Brain microvascular endothelial cell (primary cell): ENCODE results near the gene EFCC1.

Source experiments
- DNase-seq: peaks from one replicate; pipeline ENCODE4 v3.0.0-alpha.2; 2020
- H3K27ac ChIP-seq: fragments of 250-450 bp; sonication (Bioruptor Pico); 2 replicates; pipeline ENCODE4 v1.5.1; 2020; ENCODE audit warnings: mild to moderate bottlenecking, moderate library complexity
- H3K27me3 ChIP-seq: fragments of 250-450 bp; sonication (Bioruptor Pico); replicated peaks from 2 replicates; pipeline ENCODE4 v1.5.1; 2020; ENCODE audit warnings: mild to moderate bottlenecking
- H3K36me3 ChIP-seq: fragments of 250-450 bp; sonication (Bioruptor Pico); replicated peaks from 2 replicates; pipeline ENCODE4 v1.5.1; 2020; ENCODE audit warnings: mild to moderate bottlenecking
- H3K4me3 ChIP-seq: 2 replicates; pipeline ENCODE4 v1.5.1; 2011; ENCODE audit warnings: low read depth, mild to moderate bottlenecking, control low read depth, low read length, moderate library complexity
- in situ Hi-C: cut with HindIII; loops from 2 replicates; pipeline ENCODE4 v1.10.0; 2017; ENCODE audit warnings: low sequenced_read_pairs, low pct_ligation_motif_present
- TF ChIP-seq, protein P1 (sequence below): IDR thresholded peaks from 2 replicates; pipeline ENCODE4 v1.5.1; 2011; ENCODE audit warnings: low read depth, mild to moderate bottlenecking, moderate library complexity, low read length, control low read depth, inconsistent platforms; ENCODE audit errors: missing control alignments

Gene EFCC1

DNA sequence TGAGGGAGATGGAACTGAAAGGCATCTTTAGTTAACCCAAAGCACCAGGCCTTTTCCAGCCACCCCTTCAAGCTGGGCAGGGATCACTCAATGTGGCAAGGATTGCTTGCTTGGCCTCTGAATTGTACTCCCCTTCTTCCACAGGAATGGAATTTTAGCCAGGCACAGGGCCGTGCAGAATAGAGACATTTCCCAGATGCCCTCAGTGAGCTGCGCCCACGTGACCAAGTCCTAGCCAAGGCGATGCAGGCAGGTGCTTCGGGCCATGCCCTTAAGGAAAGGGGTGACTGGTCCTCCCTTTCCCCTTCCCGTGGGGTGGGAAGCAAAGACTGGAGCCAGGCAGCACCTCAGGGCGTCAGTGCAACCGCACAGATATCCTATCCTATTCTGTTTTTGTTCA is 77.4 kb downstream of the EFCC1 start:
- Histone ChIP-seq H3K27me3 (no peaks in the 10 kb centered on the region), H3K36me3 (no peaks in the 10 kb centered on the region), H3K27ac (no peak overlapping the region), H3K4me3 (no peak overlapping the region)
- no peak for DNase-seq
- TF ChIP-seq, protein P1, sequence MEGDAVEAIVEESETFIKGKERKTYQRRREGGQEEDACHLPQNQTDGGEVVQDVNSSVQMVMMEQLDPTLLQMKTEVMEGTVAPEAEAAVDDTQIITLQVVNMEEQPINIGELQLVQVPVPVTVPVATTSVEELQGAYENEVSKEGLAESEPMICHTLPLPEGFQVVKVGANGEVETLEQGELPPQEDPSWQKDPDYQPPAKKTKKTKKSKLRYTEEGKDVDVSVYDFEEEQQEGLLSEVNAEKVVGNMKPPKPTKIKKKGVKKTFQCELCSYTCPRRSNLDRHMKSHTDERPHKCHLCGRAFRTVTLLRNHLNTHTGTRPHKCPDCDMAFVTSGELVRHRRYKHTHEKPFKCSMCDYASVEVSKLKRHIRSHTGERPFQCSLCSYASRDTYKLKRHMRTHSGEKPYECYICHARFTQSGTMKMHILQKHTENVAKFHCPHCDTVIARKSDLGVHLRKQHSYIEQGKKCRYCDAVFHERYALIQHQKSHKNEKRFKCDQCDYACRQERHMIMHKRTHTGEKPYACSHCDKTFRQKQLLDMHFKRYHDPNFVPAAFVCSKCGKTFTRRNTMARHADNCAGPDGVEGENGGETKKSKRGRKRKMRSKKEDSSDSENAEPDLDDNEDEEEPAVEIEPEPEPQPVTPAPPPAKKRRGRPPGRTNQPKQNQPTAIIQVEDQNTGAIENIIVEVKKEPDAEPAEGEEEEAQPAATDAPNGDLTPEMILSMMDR, result no peak
- in situ Hi-C loops, result no loop called here

DNA sequence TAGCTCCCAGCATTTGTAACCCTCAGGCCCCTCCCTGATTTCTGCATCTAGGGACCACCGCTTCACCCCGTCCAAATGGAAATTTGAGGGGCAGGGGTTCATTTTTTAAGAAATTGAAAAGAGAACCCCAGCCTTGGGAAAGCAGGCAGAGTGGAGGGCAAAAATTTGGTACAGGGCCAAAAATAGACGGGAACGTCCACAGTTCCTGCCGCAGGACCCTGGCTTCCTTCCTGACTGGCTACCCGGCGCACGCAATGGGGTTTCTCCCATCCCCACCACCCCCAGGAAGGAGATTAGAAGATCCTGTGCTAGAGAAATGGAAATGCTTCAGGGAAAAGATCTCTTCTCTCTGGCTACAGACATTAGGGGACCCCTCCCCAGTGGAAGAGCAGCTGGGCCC is 80.4 kb downstream of the EFCC1 start:
- TF ChIP-seq, protein P1, result no peak
- DNase-seq, result no peak
- no peak overlapping the region for H3K4me3 ChIP-seq
- in situ Hi-C loops, result no loop called here
- H3K27ac ChIP-seq, result no peak overlapping the region
- H3K27me3 ChIP-seq, result no peaks in the 10 kb centered on the region
- no peaks in the 10 kb centered on the region for H3K36me3 ChIP-seq

DNA sequence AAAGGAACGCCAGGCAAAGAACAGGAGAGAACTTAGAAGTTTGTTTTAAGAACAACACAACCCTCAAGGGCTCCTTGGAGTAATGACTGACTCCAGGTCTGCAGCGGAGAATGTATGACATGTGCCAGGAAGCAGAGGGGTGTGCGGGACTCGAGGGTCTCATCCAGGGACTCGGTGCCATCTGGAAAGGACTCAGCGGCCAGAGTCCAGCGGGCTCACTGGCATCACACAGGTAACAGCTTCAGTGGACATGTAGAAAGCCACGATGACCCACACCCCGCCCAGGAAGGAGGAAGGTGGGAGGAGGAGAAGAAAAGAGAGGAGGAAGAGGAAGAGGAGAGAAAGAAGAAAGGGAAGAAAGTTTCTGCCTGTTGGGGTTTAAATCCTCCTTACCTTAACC is 80.9 kb downstream of the EFCC1 start:
- Histone ChIP-seq H3K36me3 (no peaks in the 10 kb centered on the region), H3K27ac (no peak overlapping the region), H3K4me3 (no peak overlapping the region), H3K27me3 (no peaks in the 10 kb centered on the region)
- DNase-seq, result no peak
- TF ChIP-seq, protein P1, result no peak
- in situ Hi-C loops, result no loop called here

DNA sequence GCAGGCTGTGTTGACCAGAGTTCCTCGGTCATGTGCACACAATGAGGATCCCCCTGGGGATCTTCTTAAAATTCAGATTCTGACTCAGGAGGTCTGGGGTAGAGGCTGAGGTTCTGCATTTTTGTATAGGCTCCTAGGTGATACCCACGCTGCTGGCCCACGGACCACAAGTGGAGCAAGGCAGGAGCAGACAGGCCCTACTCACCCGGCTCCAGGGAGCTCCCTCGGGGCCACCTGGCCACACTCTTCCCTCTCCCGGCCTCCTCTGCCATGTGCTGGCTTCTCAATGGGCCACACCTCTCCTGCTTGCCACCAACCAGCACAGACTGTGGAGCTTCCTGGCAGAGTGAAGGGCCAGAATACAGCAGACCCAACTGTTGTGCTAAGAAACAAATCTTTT is 83.4 kb downstream of the EFCC1 start:
- no peak overlapping the region for H3K4me3 ChIP-seq
- TF ChIP-seq, protein P1, result no peak

DNA sequence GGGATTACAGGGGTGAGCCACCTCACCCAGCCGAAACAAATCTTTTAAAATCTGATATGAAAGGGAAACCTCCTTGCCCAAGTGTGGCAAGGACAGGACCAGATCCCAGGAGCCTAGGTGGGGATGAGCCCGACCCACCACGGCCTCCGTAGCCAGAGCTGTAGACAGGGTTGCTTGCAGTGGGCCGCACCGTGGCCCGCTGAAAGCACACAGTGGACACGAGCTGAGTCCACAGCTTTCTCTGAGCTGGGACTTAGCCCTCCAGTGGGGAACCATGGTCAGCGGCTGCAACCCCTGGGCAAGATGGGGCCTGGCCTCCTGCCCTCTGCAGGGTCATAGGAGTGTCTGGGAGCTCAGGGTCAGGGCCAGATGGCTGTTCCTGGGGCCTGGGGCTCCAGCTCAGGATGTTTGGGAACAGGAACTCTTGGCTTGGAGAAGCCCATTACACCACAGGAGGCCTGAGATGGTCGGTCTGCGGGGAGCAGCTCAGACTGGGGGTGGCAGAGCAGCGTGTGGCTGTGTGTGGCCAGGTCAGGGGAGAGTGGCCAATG is 84.1 kb downstream of the EFCC1 start:
- Histone ChIP-seq H3K27ac (no peak overlapping the region), H3K4me3 (no peak overlapping the region), H3K36me3 (no peaks in the 10 kb centered on the region), H3K27me3 (no peaks in the 10 kb centered on the region)
- TF ChIP-seq, protein P1, result no peak
- in situ Hi-C loops, result no loop called here
- DNase-seq, result no peak

More for the DNA sequence above, 83.4 kb downstream of the EFCC1 start:
- Histone ChIP-seq H3K27ac (no peak overlapping the region), H3K36me3 (no peaks in the 10 kb centered on the region), H3K27me3 (no peaks in the 10 kb centered on the region)
- no peak for DNase-seq
- in situ Hi-C loops, result no loop called here

DNA sequence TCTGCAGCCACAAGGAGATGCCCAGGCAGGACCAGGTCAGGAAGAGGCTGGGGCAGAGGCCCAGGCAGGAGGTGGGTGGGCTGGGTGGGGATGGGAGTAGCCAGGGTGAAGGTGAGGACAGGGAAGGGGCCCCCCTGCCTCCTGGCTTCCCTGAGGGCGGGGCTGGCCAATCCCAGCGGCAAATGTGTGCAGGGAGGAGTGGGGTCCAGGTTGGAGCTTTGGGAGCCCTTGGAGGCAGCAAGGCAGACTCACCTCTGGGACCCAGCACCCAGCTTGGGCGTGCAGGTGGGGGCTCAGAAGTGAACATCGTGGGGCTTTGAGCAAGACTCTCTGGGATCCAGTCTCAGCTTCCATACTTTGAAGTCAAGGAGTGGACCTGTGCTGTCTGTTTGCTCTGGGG is 84.7 kb downstream of the EFCC1 start:
- in situ Hi-C loops, result no loop called here
- H3K27ac ChIP-seq, result no peak overlapping the region
- TF ChIP-seq, protein P1, result no peak
- H3K36me3 ChIP-seq, result no peaks in the 10 kb centered on the region
- DNase-seq, result no peak
- H3K27me3 ChIP-seq, result no peaks in the 10 kb centered on the region
- no peak overlapping the region for H3K4me3 ChIP-seq
